Right ventricle myocardium superior (tissue), 1 donor: ENCODE data around the gene FKBP5. TPM values are rescaled to one million over a fixed set of nuclear protein-coding genes. Genes with fewer than 3 reads are reported as not detected.
"Not testable (repeated sequence)": the region's sequence is repeated elsewhere in the genome, so short reads cannot be mapped to it uniquely, and the experiment has no call there.

Source experiments
- ATAC-seq: fragments of 200-7000 bp; cut with Tn5 transposase; one replicate; pipeline ENCODE4 v1.9.1; 2020; ENCODE audit warnings: mild to moderate bottlenecking; ENCODE audit not compliant: poor library complexity
- DNase-seq: peaks from one replicate; pipeline ENCODE4 v3.0.0-alpha.2; 2020
- intact Hi-C: fragments of 100-400 bp; cut with DNase I; formaldehyde crosslinking; loops from one replicate; pipeline ENCODE4 v1.11.2; 2022
- microRNA-seq: library from miRNA; unstranded; fragments of <30 nt; microRNA quantifications from one replicate; pipeline ENCODE4 v1.2.0, GENCODE V29; 2020
- total RNA-seq: library from RNA; stranded (reverse); fragmentation: NEBNext Ultra II Directional; extraction: Animal tissue kit (Norgen Biotek cat#: 25700); gene quantifications from one replicate; pipeline ENCODE4 v1.2.1, GENCODE V29; 2021
- donor health status: DM: no; HTN: yes; CAD: no; lungs with severe emphysema.

The FKBP5 gene
- total RNA-seq, 1 donor from 2014 or later: 106 TPM

- no peak for ATAC-seq
- no peak for DNase-seq
- intact Hi-C loops: no loop called here
These were observed 145.1 kb downstream of the FKBP5 start for GRCh38 chr6:35543459-35544193.

- intact Hi-C loops: no loop called here
- ATAC-seq (no peak), DNase-seq (no peak)
These were observed 146.9 kb downstream of the FKBP5 start for GRCh38 chr6:35541836-35542235.

GRCh38 chr6:35539223-35539622 lies 149.5 kb downstream of the FKBP5 start:
- no peak for ATAC-seq
- no peak for DNase-seq
- intact Hi-C loops: no loop called here

- intact Hi-C loops, DNase-seq, ATAC-seq: not testable (repeated sequence)
These were observed 152.9 kb downstream of the FKBP5 start for GRCh38 chr6:35535847-35536246.

- intact Hi-C loops: no loop called here
- ATAC-seq (no peak), DNase-seq (no peak)
These were observed 154.1 kb downstream of the FKBP5 start for GRCh38 chr6:35534407-35535170.

- intact Hi-C loops: no loop called here
- DNase-seq (no peak), ATAC-seq (no peak)
These were observed 154.7 kb downstream of the FKBP5 start for GRCh38 chr6:35533981-35534380.

GRCh38 chr6:35532126-35532525 lies 156.6 kb downstream of the FKBP5 start:
- DNase-seq: no peak
- no peak for ATAC-seq
- intact Hi-C loops: no loop called here

GRCh38 chr6:35524380-35525020 lies 164.2 kb downstream of the FKBP5 start:
- intact Hi-C loops: no loop called here

More at GRCh38 chr6:35524380-35525020, 164.2 kb downstream of the FKBP5 start:
- DNase-seq (no peak), ATAC-seq (no peak)

Small RNA genes lying within 50 kb of the gene (microRNA-seq; reads per million reads assigned to microRNA genes)
- gene MIR5690: not detected

Other genes with a start within 250 kb of the FKBP5 start
- 3.4 TPM for gene FANCE, start 236.6 kb downstream of the FKBP5 start, total RNA-seq
- gene RPL10A, start 220.5 kb downstream of the FKBP5 start, total RNA-seq: 535 TPM
- gene TEAD3, start 191.8 kb downstream of the FKBP5 start, total RNA-seq: 25.4 TPM
- not detected for gene TULP1, start 176.0 kb downstream of the FKBP5 start, total RNA-seq
- gene ARMC12, start 48.1 kb upstream of the FKBP5 start, total RNA-seq: not detected
- not detected for gene CLPSL2, start 87.7 kb upstream of the FKBP5 start, total RNA-seq
- gene CLPSL1, start 92.1 kb upstream of the FKBP5 start, total RNA-seq: not detected
- not detected for gene CLPS, start 108.4 kb upstream of the FKBP5 start, total RNA-seq
- not detected for gene LHFPL5, start 116.4 kb upstream of the FKBP5 start, total RNA-seq
- 22.1 TPM for gene SRPK1, start 232.2 kb upstream of the FKBP5 start, total RNA-seq